Measurements from ENCODE around the gene STX1A. TPM values are rescaled to one million over a fixed set of nuclear protein-coding genes. Genes with fewer than 3 reads are reported as not detected.

STX1A gene
- total RNA-seq, 1 experiment from 2014 or later = 16.8 TPM

DNA sequence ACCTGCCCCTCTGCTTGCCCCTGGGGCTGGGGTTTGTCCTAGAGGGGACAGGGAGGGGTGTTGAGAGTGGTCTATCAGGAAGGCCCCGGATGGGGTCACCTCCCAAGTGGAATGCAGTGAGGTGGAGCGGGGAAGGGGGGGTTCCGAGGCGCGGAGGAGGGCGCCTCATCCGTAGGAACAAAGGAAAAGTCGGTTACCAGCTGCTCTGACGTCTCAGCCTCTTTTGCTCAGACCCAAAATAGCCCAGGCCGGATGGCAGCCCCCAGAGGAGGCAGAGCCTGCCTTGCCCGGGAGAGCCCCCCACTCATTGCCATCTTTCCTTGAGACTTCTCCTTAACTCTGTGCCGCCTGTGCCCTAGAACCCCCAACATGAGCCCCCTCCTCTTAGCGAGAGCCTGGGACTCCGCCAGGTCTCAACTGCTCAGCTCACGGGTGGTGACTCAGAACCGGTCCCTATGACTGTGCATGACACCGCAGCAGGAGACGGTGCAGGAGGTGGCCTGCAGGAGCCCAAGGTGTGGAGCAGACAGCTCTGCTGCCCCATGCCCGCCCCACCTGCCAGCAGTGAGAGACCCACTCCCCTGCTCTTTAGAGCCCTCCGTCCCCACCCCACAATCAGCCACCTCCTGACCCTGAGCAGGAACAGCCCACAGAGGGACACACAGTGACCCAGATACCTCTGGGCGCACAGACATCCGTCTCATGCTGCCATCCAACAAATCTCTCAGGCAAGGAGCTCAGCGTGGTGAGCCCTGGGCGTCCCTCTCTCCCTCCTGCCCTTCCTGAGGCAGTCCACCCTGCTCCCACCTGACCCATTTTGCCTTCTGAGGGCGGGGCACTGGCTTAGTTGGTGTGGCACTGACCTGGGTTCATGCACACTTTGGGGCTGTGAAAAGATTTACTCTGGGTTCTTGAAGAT, 13.1 kb downstream of the STX1A start:
- DNase-seq = peak; percentile 69
- H3K4me3 ChIP-seq (ENCODE audit: insufficient read depth, low read depth, low read length) = no peak overlapping the region
- peaks cover 3% of the 10 kb centered on the region; the same call in 1 of the 2 replicates for H3K36me3 ChIP-seq (replicated peaks; ENCODE audit: control insufficient read depth, insufficient read depth, low read length)
- H3K27me3 ChIP-seq (ENCODE audit: control insufficient read depth, insufficient read depth, low read length) = no peaks in the 10 kb centered on the region

DNA sequence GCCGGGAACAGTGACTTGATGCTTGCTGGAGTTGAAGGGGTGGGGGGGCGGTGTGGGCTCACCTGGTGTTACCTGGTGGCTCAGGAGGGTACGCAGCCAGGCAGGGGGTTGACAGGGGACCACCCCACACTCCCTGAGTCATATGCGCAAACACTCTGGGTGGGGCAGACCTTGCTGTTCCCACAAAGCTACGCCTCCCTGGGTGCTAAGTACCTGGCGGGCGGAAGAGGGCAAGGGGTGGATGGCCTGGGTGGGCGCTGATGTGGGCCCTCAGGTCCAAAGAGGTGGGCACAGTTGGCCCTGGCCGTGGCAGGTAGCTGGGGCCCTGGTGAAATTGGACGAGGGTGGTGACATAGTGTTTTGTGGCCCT, 13.9 kb downstream of the STX1A start:
- peaks cover 3% of the 10 kb centered on the region; the same call in 1 of the 2 replicates for H3K36me3 ChIP-seq (replicated peaks; ENCODE audit: control insufficient read depth, insufficient read depth, low read length)
- DNase-seq = no peak
- H3K27me3 ChIP-seq (ENCODE audit: control insufficient read depth, insufficient read depth, low read length) = no peaks in the 10 kb centered on the region
- H3K4me3 ChIP-seq (ENCODE audit: insufficient read depth, low read depth, low read length) = no peak overlapping the region

DNA sequence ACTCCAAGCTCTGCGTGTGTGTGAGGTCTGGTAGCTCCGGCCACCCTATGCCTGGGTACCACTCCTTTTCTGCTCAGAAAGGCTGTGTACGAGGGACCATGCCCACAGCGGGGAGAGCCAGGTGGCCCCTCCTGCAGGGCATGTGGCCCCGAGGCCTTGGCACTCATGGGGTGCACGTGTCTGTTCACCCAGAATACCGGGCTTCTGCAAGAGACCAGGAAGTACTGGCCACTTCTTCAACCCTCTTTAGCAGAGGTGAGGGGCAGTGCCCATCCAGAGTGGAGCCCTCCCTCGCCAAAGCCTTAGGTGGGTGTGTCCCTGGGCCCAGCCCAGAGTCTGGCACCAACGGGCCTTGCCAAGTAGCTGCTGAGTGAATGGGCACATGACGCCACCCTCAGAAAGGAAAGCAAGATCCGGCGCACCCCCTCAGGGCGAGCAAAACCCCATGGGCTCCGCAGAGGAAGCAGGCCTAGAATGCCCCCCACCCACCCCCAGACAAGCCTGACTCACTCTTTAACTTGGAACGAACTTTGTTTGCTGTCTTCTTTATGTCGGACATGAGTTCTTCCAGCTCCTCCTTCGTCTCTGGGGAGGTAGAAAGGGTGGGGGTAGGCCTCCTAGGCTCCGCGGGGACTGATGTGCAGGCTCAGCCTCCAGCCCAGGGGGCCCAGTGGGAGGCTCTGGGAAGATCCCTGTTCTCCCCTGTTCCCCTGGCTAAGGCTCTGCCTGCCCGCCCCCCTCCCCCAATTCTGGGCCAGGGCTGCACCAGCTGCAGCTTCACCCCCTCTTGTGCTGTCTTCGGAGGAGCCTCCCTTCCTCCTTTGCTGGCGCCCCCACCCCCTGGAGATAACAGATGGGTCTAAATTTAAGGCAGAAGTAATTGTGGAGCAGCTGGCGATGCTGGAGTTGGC, 14.6 kb downstream of the STX1A start:
- H3K27me3 ChIP-seq (ENCODE audit: control insufficient read depth, insufficient read depth, low read length) = no peaks in the 10 kb centered on the region
- no peak overlapping the region for H3K4me3 ChIP-seq (ENCODE audit: insufficient read depth, low read depth, low read length)

DNA sequence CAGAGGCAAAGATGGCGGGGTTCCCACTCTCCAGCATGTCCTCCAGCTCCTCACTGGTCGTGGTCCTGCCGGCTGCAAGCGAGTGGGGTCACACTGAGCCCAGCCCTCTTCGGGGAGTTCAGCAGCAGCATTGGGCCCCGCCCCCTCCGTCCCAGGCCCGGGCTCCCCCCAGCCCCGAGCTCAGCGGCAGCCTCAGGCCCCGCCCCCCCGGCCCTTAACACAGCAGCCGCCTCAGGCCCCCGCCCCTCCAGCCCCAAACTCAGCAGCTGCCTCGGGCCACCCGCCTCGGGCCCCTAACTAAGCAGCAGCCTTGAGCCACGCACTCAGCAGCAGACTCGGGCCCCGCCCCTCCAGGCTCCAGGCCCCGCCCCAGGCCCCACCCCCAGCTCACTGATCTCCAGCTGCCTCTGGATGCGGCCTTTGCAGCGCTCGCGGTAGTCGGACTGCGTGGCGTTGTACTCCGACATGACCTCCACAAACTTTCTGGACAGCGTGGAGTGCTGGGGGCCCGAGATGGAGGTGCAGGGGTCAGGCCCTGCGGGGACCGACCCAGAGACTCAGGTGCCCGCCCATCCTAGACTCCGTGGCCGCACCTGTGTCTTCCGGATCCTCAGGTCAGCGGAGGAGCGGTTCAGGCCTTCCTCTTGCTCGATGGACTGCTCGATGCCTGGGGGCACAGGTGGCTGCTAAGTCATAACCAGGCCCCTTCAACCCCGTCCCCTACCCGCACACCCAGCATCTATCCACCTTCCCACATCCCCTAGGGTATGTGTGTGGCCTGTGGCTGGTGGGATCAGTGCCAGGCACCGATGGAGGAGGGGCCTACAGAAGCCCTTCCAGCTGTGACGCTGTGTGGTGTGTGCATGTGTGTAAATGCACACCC, 15.5 kb downstream of the STX1A start:
- no peaks in the 10 kb centered on the region for H3K27me3 ChIP-seq (ENCODE audit: control insufficient read depth, insufficient read depth, low read length)
- peak overlapping the region; percentile 23; the same call in 1 of the 2 replicates for H3K4me3 ChIP-seq (ENCODE audit: insufficient read depth, low read depth, low read length)
- DNase-seq = peak; percentile 99
- peaks cover 3% of the 10 kb centered on the region for H3K36me3 ChIP-seq (replicated peaks; ENCODE audit: control insufficient read depth, insufficient read depth, low read length)

More for the DNA sequence above, 14.6 kb downstream of the STX1A start:
- DNase-seq = peak; percentile 75
- H3K36me3 ChIP-seq (replicated peaks; ENCODE audit: control insufficient read depth, insufficient read depth, low read length) = peaks cover 3% of the 10 kb centered on the region; the same call in 1 of the 2 replicates

DNA sequence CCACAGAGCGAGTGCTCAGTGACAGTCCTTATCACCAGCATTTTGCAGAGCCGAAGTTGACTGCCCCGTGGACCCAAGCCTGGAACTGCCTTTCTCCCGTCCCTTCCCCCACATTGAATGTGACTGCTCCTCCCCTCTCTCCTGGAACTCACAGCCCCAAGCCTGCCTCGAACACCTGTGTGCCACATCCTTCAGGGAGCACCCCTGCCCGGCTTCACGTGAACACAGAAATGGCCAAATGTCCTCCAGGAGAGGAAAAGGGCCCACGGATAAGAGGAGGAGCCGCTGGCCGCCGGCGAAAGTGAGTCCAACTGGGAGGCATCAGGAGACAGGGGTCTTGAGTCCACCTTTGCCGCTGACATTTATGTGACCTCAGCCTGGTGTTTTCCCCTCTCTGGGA, 16.2 kb downstream of the STX1A start:
- H3K4me3 ChIP-seq (ENCODE audit: insufficient read depth, low read depth, low read length) = peak overlapping the region; percentile 23; the same call in 1 of the 2 replicates
- H3K27me3 ChIP-seq (ENCODE audit: control insufficient read depth, insufficient read depth, low read length) = no peaks in the 10 kb centered on the region
- peak; percentile 72 for DNase-seq
- H3K36me3 ChIP-seq (replicated peaks; ENCODE audit: control insufficient read depth, insufficient read depth, low read length) = peaks cover 4% of the 10 kb centered on the region

DNA sequence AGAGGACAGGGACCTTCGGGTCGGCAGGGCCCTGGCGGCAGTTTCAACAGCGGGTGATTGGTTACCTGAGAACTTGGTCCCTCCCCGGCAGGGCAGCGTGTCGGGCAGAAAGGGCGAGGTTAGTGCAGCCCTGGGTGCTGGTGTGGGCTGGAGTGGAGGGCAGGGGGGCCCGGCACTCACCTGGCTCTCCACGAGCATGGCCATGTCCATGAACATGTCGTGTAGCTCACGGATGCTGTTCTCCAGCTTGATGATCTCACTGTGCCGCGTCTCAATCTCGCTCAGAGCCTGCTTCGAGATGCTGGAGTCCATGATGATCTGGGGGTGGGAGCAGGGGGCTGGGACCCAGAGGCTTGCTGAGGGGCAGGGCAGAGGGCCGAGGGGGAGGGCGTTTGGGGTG, 16.8 kb downstream of the STX1A start:
- no peak overlapping the region for H3K4me3 ChIP-seq (ENCODE audit: insufficient read depth, low read depth, low read length)
- H3K27me3 ChIP-seq (ENCODE audit: control insufficient read depth, insufficient read depth, low read length) = no peaks in the 10 kb centered on the region
- peak; percentile 59 for DNase-seq
- peaks cover 4% of the 10 kb centered on the region for H3K36me3 ChIP-seq (replicated peaks; ENCODE audit: control insufficient read depth, insufficient read depth, low read length)

DNA sequence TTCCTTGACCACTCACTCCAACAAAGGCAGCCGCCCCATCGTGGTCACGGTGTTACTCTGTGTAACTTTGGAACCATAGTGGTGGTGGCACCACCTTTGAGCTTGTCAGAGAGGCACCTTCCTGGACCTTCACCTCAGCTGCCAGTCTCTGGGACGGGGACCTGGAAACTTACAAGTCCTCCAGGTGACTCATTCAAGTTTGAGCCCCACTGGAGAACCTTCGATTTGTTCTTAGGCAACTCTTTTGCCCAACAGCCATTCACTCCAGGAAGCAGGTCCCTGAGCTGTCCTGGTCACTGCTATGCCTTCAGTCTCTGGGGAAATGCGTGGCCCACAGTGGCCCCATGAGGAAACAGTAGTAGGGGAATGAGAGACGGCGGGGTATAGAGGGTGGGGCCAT, 17.2 kb downstream of the STX1A start:
- H3K27me3 ChIP-seq (ENCODE audit: control insufficient read depth, insufficient read depth, low read length) = no peaks in the 10 kb centered on the region

DNA sequence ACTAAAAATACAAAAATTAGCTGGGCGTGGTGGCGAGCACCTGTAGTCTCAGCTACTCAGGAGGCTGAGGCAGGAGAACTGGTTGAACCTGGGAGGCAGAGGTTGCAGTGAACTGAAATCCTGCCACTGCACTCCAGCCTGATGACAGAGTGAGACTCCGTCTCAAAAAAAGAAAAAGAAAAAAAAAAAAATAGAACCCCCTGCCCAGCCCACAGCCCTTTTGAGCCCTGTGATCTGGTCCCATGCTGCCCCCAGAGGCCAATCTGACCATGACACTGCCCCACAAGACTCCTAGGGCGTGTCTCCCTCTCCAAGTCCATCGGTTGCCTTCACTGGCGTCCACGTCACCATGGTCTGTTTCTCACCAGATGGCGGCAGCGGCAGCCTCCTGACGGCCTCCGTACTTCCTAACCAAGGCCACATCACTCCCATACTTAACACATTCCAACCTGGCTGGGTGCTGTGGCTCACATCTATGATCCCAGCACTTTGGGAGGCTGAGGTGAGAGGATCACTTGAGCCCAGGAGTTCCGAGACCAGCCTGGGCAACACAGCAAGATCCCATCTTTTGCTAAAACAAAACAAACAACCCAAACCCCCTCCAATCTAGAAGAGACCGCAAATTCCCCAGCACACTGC, 18.0 kb downstream of the STX1A start:
- H3K36me3 ChIP-seq (replicated peaks; ENCODE audit: control insufficient read depth, insufficient read depth, low read length) = peaks cover 9% of the 10 kb centered on the region

More for the DNA sequence above, 17.2 kb downstream of the STX1A start:
- DNase-seq = no peak
- H3K4me3 ChIP-seq (ENCODE audit: insufficient read depth, low read depth, low read length) = no peak overlapping the region
- peaks cover 4% of the 10 kb centered on the region for H3K36me3 ChIP-seq (replicated peaks; ENCODE audit: control insufficient read depth, insufficient read depth, low read length)

DNA sequence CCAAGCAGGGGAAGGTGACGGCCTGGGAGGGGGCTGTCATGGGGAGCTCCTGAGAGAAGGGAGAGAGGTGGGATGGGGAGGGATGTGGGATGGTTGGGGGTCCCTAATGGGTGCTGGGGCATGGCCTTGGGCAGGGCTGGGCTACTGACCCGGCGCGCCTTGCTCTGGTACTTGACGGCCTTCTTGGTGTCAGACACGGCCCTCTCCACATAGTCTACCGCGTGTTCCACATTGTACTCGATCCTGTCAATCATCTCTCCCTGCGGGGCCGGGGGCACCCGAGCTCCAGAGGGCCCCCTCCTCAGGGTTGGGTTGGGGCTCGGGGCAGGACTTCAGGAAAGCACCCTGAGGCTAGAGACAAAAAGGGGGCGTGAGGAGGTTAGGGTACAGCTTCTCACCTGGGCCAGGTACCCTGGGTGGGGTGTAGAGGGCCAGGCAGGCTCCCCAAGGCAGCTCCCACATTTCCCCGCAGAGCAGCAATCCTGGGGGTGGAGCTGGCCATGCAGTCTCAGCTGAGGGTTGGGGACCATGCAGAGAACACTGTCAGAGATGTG, 18.8 kb downstream of the STX1A start:
- no peaks in the 10 kb centered on the region for H3K27me3 ChIP-seq (ENCODE audit: control insufficient read depth, insufficient read depth, low read length)
- H3K4me3 ChIP-seq (ENCODE audit: insufficient read depth, low read depth, low read length) = no peak overlapping the region
- peak; percentile 57 for DNase-seq
- H3K36me3 ChIP-seq (replicated peaks; ENCODE audit: control insufficient read depth, insufficient read depth, low read length) = peaks cover 14% of the 10 kb centered on the region

More for the DNA sequence above, 18.0 kb downstream of the STX1A start:
- no peaks in the 10 kb centered on the region for H3K27me3 ChIP-seq (ENCODE audit: control insufficient read depth, insufficient read depth, low read length)
- DNase-seq = peak; percentile 95
- no peak overlapping the region for H3K4me3 ChIP-seq (ENCODE audit: insufficient read depth, low read depth, low read length)

DNA sequence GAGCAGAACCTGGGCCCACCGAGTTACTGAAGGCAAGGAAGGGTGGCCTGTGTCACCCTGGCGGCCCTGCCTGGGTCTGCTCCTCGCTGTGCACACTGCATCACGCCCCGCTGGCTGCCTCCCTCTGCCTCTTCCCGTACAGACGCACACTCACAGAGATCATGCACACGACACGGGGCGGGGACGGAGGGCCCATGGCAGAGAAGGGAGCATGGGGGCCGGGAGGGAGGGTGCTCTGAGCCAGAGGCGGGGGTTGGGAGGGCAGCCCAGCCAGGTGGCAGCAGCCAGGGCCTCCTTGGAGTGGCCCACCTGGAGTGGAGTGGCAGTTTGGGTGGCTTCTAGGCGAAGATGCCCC, 19.4 kb downstream of the STX1A start:
- Histone ChIP-seq H3K27me3 (ENCODE audit: control insufficient read depth, insufficient read depth, low read length) (no peaks in the 10 kb centered on the region), H3K36me3 (replicated peaks; ENCODE audit: control insufficient read depth, insufficient read depth, low read length) (peaks cover 16% of the 10 kb centered on the region), H3K4me3 (ENCODE audit: insufficient read depth, low read depth, low read length) (no peak overlapping the region)
- DNase-seq = peak; percentile 60

DNA sequence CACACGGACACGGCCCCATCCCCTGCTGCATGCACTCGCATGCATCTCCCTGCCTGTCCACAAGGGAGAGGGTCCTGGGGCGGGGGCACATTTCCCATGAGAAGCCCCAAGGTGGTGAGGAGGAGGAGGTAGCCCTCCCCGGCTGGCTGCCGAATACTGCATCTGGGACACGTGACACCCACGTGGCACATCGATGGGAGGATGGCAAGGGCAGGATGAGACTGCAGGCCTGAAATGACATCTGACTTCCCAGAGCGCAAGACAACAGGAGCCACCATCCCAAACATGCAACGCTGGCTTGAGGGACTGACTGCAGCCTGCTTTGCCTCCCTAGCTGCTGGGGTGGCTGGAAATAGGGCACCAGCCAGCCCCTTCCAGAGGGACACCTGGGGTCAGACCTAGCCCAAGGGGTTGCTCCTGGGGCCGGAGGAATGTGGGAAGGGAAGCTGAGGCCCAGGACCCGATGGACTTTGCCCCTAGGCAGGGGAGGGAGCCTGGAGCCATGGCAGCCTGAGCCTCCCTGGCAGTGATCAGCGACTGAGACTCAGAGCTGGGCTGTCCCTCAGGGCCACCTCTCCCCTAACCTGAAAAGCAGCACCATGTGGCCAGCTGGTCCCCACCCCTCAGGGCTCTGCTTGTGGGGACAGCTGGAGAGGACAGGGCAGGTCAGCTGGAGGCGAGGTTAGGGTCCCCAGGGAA, 19.9 kb downstream of the STX1A start:
- Histone ChIP-seq H3K4me3 (ENCODE audit: insufficient read depth, low read depth, low read length) (no peak overlapping the region), H3K27me3 (ENCODE audit: control insufficient read depth, insufficient read depth, low read length) (no peaks in the 10 kb centered on the region), H3K36me3 (replicated peaks; ENCODE audit: control insufficient read depth, insufficient read depth, low read length) (peaks cover 16% of the 10 kb centered on the region)
- peak; percentile 75 for DNase-seq

DNA sequence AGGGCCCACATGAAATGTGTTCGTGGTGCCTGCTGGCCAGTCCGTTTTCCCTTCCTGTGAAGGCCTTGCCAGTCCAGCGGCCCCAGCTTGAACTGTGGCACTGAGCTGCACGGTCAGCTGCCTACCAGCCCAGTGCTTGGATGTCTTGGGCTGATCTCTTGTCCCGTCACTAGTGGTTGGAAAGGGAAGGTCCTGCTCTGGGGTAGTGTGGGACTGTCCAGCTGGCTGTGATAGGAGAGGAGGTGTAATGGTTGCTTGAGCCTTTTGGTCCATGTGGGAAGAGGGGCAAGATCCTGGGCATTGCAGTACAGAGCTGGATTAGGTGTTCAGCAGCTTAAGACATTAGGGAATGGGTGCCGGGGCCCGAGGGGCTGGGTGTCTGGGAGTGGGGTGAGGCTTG, 21.1 kb downstream of the STX1A start:
- Histone ChIP-seq H3K36me3 (replicated peaks; ENCODE audit: control insufficient read depth, insufficient read depth, low read length) (peaks cover 24% of the 10 kb centered on the region), H3K27me3 (ENCODE audit: control insufficient read depth, insufficient read depth, low read length) (no peaks in the 10 kb centered on the region), H3K4me3 (ENCODE audit: insufficient read depth, low read depth, low read length) (no peak overlapping the region)
- no peak for DNase-seq

DNA sequence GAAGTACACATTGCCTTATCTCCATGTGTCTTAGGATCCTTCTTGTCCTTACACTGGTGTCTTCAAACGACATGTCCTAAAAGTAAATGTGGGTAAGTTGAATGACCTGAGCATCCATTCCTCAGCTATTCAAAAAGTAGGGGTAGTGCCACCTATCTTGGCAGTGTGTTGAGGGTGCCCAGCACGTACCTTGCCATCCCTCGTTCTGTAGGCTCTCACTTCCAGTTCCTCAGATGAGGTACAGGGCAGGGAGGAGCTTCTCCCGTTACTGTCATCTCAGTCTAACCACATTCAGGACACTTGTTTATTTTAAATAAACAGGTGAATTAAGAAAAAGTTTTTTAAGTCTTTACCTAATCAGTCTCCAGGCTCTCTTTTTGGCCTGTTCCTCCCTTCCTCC, 23.1 kb downstream of the STX1A start:
- Histone ChIP-seq H3K4me3 (ENCODE audit: insufficient read depth, low read depth, low read length) (no peak overlapping the region), H3K27me3 (ENCODE audit: control insufficient read depth, insufficient read depth, low read length) (no peaks in the 10 kb centered on the region), H3K36me3 (replicated peaks; ENCODE audit: control insufficient read depth, insufficient read depth, low read length) (peaks cover 36% of the 10 kb centered on the region)
- no peak for DNase-seq
